GM21529 (cell line): ENCODE data around the gene DDX55.

Experiments used
- ATAC-seq: cut with Tn5 transposase; IDR thresholded peaks from one replicate; pipeline ENCODE4 v1.9.1; 2021; ENCODE audit not compliant: unreplicated experiment

DDX55 gene

GRCh38 chr12:123608182-123608581 lies 6.3 kb downstream of the DDX55 start:
- no peak for ATAC-seq

GRCh38 chr12:123614110-123614509 lies 12.2 kb downstream of the DDX55 start:
- no peak for ATAC-seq

GRCh38 chr12:123614531-123614930 lies 12.6 kb downstream of the DDX55 start:
- ATAC-seq = no peak

- no peak for ATAC-seq
Measured at GRCh38 chr12:123617144-123617543, 15.2 kb downstream of the DDX55 start.

GRCh38 chr12:123617580-123617979 lies 15.7 kb downstream of the DDX55 start:
- ATAC-seq = no peak

- no peak for ATAC-seq
Measured at GRCh38 chr12:123621101-123621500, 19.2 kb downstream of the DDX55 start.

- no peak for ATAC-seq
Measured at GRCh38 chr12:123621619-123622530, 20.0 kb downstream of the DDX55 start.

- peak; percentile 98 for ATAC-seq
Measured at GRCh38 chr12:123633379-123634141, 31.7 kb downstream of the DDX55 start, which contains the start of the genes EIF2B1 and GTF2H3. TSS of gene EIF2B1 (minus strand) at chr12:123633686. CDS start at chr12:123633557, 129 bp downstream. TSS of gene GTF2H3 (plus strand) at chr12:123633829. CDS start at chr12:123633860, 31 bp downstream.

GRCh38 chr12:123634142-123634561 lies 32.3 kb downstream of the DDX55 start:
- ATAC-seq = no peak

GRCh38 chr12:123643911-123644310 lies 42.0 kb downstream of the DDX55 start:
- no peak for ATAC-seq

- ATAC-seq = no peak
Measured at GRCh38 chr12:123645380-123645779, 43.5 kb downstream of the DDX55 start.

GRCh38 chr12:123645878-123646277 lies 44.0 kb downstream of the DDX55 start:
- no peak for ATAC-seq

GRCh38 chr12:123648401-123648800 lies 46.5 kb downstream of the DDX55 start:
- ATAC-seq = no peak

- ATAC-seq = no peak
Measured at GRCh38 chr12:123654129-123654701, 52.3 kb downstream of the DDX55 start.

GRCh38 chr12:123655420-123655819 lies 53.5 kb downstream of the DDX55 start:
- ATAC-seq = peak; percentile 87

- no peak for ATAC-seq
Measured at GRCh38 chr12:123656392-123656791, 54.5 kb downstream of the DDX55 start.

- no peak for ATAC-seq
Measured at GRCh38 chr12:123657211-123657610, 55.3 kb downstream of the DDX55 start.

- ATAC-seq = no peak
Measured at GRCh38 chr12:123659996-123660727, 58.3 kb downstream of the DDX55 start.

GRCh38 chr12:123667771-123668170 lies 65.9 kb downstream of the DDX55 start:
- ATAC-seq = no peak
